ENCODE results near the gene TRPM3.

Gene TRPM3

DNA sequence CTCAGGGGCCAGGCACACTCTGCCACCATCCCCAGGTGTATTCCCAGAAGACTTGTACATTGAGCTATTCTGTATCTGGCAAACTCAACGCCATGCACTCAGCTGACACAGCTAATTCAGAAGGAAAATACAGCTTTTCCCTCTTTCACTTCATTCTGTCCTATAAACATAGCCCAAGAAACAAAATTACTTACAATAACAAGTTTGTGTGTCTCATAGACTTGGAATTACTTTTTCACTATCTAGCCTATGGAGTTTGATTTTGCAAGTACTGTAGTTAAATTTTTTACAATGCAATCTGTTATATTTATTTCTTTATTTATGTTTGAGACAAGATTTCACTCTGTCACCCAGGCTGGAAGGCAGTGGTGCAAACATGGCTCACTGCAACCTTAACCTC, 581.9 kb downstream of the TRPM3 start:
- DNase-seq: no peak

DNA sequence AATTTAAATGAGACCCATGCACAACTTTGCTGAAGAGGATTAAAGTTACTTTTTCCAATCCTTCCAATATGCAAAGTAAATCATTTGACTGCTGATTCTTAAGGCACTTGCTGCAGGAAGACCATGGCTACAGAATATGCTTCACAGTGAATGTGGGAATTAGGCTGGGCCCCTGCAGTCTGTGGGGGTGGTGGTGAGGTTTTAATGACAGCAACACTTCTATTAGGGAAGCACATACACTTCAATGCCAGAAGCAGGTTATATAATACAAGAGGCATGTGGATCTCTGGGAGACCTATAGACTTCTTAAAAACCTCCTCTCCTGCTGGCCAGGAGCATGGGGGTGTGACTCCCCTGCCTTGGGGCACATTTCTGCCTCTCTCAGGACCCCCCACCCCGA, 582.4 kb downstream of the TRPM3 start:
- no peak for DNase-seq

DNA sequence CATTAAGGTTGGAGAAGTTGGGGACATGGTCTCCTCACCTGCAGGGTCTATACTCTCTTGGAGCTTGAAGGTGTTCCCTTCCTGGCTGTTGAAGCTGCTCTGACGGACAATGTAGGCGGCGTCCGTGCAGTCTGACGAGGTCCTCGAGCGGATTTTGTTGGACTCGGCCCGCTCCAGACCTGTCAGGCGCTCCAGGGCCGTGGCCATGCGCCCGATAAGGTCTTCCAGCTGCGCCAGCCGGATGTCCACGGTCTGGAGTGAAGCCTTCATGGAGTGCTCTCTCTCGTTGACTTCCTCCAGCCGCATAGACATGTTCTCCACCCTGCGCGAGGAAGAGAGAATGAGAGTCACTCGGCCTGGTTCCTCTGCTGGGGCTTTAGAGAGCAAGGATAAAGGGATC, 584.3 kb downstream of the TRPM3 start:
- DNase-seq: no peak

DNA sequence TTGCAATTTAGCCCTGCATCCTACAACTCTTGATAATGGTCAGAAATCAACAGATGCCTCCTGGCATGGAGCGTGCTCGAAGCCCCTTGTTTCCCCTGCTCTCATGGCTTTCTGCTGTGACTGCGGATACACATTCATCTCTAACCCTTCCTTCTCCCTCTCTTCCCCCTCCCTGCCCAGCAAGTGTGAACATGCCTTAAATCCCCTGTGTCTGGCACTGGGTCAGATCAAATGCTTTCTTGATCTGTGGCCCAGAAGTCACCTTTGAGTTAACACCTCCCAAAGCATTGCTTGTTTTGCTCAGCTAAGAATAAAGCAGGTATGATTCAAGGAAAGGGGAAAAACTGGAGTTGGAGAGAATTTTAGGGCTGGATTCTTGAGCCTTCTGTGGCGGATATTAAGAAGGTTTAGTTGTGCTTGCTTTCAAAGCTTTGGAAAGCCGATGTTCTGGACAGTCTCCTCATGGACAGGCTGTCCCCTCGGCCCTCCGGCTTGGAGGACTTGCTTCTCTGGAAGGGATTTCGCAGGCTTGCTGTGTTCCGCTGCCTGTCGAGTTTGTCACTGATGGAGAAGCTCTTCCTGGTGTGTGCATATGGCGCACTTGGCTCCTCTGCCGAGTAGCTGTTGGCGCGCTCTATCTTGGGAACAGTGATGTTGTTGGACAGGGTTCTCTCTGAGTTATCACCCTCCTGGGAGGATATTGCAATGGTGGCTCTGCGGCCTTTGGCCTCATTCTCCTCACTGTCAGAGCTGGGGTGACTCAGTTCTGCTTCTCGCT, 585.7 kb downstream of the TRPM3 start:
- DNase-seq: no peak

DNA sequence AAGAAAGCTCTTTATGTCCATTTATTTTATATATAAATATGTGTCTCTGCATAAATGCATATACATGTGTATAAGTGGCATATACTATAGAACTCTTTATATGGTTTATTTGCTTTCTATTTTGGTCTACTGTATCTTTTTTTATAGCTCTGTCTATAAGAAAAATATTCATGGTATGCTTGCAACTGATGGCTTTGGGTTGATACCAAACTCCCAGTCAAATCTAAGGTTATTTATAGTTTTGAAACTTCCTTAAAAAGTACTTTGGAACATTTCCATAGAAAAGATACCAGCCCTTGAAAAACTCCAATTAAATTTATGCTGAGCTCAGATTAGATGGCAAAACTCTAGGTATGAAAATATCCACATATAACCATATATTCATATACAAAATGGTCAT, 587.0 kb downstream of the TRPM3 start:
- no peak for DNase-seq

DNA sequence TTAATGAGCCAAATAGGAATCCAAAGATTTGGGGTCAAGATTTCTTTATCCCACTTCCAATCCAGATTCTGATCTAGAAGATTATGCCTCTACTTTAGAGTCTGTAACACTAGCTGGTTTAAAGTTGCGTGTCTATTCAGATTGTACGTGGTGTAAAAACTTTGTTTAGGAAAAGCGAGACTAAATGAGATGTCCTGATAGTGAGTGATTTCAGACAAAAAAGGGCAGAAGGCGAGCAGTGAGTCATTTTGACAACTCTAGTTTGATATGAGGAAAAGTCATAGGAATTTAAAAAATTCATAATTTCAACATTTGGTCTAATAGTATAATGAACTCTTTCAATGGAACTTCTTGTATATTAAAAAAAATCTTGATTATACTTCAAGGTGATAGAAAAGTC, 587.4 kb downstream of the TRPM3 start:
- DNase-seq: no peak

DNA sequence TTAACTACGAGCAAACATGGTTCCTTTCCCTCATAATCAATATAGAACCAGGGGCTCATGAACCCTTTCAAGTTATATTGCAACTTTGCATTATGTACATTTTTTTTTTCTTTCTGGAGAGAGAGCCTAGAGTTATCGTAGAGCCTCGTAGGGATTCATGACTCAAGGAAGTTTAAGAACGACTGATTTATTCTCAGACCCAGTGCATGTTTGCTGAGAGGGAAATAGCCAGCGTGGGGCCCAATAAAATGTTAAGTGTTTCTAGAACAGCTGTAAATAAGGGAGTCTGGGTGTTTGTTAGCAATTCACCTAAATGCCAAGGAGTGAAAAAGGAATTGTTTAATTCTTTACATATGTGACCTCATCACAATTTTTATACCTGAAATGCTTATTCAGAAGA, 587.9 kb downstream of the TRPM3 start:
- DNase-seq: no peak

DNA sequence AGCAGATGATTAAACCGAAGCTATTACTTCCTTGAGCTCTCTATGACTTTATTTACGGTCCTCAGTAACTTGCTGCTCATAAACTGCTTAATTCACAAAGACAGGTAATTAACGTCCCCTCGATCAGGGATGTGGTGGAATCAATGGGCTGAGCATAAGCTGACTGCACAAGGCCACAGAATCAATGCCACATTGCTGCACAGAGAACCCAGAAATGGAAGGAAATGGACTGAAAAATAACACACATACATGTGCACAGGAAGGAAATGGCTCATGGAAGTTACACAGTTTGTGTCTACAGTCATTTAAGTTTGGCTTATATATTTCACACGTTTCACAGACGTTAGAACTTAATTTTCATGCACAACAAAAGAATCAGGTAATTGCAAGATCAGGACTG, 588.7 kb downstream of the TRPM3 start:
- no peak for DNase-seq

DNA sequence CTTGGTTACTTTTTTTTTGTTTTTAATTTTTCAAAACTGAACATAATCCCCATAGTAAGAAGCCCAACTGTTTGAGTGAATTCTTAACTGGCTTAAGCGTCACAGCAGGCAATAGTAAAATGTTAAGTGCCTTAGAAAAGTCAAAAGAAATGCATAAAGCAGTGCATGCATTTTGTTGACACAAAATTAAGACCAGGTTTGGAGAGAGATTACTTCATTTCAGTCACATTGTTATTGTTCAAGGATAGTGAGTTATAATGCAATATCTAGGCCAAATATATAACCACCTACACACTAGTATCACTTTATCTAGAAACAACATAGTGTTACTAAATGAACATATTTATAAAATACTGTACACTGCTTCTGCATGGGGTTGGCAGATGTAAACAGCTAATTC, 590.1 kb downstream of the TRPM3 start:
- no peak for DNase-seq

DNA sequence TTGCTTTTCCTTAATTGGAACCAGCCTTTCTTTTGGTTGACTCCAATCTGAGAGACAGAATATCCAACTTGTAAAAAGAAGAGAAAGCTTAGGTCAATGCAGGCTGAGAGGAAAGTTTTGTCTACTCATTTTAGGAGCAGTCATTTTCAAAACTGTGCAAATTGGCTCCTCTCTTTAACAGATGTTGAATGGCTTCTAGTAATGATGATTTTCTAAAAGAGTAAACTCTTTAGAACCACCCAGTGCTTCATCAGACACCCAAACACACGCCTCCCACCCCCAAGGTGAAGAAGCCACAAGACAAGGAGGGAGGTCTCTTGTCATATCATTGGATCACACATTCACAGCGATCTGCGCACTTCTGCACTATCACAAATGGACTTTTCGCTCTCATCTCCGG, 590.7 kb downstream of the TRPM3 start:
- no peak for DNase-seq

DNA sequence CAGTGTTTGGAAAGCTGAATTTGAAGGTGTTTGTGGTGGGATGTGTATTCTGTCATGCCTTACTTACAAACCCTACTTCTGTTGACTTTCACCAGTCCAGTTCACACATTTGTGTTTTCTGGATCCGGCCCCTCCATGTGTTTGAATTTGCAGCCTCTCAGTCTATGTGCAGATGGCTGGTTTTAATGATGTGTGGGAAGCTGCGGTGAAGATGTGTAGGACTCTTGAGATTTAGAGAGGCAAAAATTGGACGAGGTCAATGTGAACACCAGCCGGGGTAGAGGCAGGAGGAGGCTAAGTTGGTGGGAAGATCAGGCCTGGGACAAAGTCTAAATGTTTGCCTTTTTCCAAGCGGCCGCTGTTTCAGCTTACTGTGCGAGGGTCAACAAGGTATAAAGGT, 591.6 kb downstream of the TRPM3 start:
- DNase-seq: peak; percentile 66

DNA sequence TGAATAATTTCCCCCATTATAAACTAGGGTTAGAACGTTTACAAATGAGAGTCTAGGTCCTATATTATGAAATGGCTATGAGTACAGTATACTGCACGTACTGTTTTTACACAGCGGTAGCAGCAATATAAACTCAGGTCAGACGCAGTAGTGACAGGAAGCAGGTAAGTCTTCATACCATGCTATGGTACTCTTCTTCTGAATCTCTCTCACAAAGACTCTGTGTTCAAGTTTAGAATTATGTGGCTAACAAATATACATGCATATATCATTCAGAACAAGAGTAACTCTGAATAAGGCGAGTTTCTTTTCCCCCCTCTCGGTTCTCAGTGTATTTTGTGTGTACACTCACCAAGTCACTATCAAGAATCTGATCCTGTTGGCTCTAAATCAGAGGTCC, 592.0 kb downstream of the TRPM3 start:
- no peak for DNase-seq

DNA sequence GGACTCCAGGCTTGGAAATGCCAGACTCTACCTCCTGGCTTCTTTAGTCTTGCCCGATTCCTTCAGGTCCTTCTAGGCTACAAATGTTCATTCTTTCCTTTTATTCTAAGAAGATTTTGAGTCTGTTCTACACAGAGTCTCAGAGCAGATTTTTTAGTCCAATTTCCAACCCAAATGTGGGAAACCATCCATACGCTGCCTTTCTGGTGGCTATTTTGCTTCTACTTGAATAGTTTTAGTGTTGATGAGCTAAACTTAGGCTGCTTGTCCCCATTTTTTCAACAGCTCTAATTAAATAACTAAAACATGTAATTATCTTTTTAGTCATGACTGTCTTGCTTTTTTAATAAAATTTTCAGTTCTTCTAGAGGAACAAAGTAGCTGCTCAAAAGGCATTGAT, 594.5 kb downstream of the TRPM3 start:
- DNase-seq: no peak

DNA sequence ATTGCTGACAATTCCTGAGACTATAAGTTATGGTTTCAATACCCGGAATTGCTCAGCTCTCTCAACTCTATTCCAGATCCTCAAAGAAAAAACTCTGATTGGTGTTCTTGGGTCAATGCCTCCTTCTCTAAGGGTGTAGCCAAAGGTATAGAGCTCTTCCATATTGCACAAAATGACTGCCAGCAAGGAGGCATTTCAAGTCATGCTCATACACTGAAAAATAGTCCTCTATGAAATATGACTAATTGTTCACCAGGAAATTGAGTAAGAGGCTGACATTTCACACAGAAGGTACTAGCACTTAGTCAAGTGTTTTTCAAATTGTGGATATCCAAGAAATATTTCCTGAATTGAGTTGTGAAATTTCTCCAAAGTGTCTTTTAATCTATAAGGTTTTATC, 595.9 kb downstream of the TRPM3 start:
- no peak for DNase-seq

DNA sequence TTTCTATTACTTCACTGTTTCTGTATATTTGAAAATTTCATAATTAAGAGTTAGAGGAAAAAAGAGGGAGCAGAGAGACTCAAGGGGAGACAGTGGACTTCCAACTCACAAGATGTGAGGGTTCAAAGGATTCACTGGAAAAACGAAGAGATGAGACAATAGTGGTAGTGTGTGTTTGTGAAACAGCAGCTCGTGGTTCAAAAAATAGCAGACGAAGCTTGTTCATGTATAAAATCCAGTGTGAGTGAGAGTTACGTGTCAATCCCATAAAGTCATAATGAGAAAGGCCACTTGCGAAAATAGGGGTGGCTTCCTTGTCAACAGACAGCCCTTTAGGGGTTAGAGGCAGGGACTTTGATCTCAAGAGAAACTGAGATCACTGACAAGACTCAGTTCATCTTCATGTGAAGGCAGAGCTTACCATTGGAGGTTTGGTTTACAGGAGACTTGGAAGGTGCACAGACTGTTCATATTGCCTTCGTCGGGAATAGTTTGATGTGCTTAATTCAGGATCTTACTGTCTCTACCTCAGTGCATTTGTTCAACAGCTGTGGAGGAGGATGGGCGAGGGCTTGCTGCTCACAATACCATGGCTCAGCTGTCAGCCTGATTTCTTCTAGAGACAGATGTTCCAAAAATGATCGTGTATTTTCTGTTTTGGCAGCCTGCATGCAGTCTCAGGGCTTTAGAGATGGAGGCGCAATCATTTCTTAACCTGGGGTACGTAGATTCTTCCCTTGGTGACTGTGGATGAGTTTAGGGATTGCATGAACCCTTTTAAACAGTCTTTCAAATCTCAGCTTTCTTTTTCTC, 601.3 kb downstream of the TRPM3 start:
- DNase-seq: no peak

DNA sequence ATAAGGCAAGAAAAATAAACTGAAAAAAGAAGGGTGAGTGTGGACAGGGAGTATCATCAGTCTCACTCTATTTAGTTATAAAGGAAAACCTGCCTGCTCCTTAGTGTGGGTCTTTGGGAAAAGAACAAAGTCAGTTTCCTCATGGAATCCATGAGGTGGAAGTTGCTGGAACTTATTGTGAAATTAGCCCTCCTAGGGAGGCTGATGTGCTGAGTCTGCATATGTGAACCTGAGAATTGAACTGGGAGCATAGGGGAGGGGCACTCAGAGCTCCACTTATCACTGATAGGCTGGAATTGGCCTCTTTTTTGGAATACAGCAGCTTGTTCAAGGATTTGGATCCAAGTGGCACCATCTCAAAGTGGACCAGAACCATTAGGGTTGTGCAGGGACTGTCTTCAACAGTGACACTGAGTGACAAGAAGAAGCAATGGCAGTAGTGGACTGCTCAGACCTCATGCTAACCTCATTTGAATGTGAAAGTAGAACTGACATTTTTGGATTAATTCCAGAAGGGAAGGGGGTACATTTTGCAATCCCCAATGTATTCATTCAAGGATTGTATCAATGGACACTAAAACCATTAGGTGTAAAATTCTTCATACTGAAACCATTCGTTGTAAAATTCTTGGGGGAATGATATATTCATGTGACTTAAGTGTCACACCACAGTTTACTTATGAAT, 603.4 kb downstream of the TRPM3 start:
- DNase-seq: no peak

DNA sequence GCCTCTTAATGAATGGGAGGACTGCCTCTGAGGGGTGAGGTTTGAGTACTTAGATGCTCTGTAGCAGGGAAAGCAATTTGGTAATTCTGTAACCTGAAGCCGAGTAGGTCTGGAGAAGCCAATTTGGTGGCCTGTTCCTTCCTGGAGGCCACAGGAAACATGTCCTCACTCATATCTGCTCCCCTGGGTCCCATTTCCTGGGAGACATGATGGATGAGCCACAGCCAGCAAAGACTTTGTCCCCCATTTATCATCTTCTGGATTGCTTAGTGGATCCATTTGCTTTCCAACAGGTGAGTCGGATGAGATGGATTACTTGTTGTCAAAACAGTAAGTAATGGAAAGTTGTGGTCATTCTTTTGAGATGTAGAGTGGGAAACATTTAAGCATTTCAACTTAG, 607.1 kb downstream of the TRPM3 start:
- no peak for DNase-seq

DNA sequence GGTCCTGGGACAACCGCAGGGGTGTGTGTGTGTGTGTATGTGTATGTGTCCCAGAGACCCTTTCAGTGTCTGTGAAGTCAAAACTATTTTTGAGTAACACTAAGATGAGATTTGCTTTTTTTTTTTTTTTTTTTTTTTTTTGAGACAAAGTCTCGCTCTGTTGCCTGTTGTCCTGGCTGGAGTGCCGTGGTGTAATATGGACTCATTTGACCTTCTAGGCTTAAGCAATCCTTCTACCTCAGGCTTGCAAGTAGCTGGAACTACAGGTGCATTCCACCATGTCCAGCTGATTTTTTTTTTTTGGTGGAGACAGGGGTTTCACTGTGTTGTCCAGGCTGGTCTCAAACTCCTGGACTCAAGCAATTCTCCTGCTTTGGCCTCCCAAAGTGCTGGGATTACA, 609.6 kb downstream of the TRPM3 start:
- no peak for DNase-seq

DNA sequence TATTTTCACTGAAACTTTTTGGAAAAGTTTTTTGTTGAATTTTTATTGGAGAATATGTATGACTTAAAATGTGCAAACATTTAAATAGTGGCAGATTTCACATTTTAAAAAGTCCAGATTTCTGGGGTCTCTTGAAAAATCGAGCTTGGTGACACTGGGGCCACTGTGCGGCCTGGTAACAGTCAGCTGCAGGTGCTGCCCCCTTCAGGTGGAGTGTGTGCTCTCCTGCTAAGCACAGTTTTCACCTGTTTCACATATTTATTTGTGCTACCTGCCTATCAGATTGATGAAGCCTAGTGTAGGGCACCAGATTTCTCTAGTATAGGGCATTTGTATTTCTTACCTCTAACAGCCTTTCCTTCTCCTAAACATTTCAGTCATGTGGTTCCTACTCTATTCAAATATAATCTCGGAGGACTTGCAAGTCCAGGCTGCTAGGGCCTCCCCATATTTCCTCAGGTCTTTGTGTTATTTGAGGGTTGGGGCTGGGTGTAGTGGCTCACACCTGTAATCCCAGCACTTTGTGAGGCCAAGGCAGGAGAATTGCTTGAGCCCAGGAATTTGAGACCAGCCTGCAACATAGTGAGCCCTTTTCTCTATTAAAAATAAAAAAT, 611.2 kb downstream of the TRPM3 start:
- no peak for DNase-seq

DNA sequence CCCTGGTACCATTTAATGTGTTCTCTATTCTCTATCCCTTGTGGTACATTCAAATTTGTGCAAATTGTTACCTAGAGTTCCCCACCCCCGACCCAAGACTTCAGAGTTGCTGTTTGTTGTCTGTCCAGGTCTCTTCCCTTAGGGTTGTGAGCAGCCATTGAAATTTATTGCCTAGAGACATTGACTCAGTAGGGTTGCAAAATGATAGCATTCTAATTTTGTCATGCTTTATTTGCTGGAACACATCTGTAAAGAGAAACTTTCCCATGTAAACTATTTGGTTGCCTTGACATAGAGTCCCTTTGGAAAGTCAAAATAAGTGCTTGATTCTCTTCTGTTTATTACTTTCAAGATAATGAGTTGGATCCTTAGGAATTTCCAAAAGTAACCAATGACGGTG, 615.3 kb downstream of the TRPM3 start:
- DNase-seq: no peak

DNA sequence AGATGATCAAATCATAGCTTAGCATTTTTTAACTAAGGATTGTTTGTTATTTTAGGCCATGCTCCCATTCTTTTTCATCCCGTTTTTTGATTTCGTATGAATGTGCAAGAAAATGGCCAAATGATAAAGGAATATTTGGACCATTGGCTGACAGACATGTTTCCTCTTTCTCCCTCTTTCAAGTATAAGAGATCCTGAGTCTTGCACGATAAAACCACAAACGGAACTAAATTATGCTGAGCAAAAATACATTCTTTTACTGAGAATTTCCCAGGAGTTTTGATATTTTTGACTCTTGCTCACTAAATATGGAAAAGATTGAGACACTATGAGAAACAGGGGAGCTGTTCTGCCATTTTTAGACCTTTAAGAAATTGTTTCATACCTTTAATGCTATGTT, 616.6 kb downstream of the TRPM3 start:
- DNase-seq: no peak

DNA sequence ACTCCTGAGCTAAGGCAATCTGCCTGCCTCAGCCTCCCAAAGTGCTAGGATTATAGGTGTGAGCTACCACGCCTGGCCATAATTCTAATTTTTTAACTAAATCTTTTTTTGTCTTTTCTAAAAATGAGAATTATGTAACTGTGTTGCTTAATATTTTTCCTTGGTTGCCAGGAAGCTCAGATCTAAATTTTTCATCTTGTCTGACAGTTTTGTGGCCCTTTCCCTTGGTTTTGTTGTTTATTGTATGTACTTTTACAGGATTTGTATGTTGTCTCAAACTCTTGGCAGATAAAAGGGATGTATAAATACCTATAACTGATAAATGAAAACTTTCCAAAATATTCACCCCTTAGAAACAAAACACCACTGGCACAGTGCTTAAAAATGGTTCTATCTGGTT, 618.7 kb downstream of the TRPM3 start:
- no peak for DNase-seq

DNA sequence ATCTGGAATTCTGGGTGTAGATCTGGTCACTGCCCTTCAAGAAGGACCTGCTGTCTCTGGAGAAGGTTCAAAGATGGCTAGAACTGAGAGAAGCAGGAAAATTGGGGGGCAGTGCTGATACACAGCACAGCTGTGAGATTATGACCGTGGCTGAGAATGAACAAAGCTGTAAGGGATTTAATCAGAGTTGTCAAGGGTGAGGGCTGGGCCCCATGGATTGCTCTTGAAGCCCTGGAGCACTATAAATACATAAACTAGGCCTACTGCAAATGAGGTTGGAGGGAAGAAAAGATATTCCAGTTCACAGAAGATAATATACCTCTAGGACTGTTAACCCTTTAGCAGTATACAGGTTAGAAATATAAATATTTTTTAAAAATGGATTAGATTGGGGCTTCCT, 620.6 kb downstream of the TRPM3 start:
- DNase-seq: no peak

DNA sequence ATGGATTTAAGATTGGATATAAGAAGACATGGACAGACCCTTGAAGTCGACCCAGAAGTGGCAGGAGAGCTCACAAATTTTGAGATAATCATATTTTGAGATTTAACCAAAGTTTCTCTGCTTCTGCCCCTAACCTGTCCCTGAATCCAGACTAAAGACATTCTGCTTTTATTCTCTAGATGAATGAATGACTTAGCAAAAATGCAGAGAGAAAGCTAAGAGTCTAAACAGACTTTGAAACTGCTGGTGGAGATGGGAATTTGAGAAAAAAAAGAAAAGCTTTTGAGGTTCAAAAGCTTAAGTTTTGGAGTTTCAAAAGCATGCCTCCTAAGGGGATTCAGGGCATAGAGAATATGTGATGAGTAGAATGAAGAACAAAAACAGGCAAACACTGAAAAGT, 621.8 kb downstream of the TRPM3 start:
- no peak for DNase-seq

All from DMS79 (cell line).